ENCODE measurements around the gene KCNMA1. TPM values are rescaled to one million over a fixed set of nuclear protein-coding genes. Genes with fewer than 3 reads are reported as not detected.
"Not testable (repeated sequence)": the region's sequence is repeated elsewhere in the genome, so short reads cannot be mapped to it uniquely, and the experiment has no call there.

The KCNMA1 gene
- total RNA-seq, 1 experiment from 2014 or later: 0.45 TPM

DNA sequence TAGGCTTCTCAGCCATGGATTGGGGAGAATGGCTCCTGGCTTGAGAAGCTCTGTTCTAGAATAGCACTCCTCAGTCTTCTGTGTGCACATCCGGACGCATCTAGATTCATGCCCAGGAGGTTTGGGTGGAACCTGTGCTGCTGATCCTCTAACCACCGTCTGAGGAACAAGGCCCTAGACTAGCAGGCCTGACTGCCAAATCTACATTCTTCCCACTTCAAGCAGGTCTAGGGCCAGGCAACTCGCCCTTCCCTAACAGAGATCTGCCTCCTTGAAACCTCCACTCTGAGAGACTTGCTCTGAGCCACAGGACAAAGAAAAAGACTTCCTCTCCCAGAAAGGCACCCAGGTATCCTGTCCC lies 61.6 kb downstream of the KCNMA1 start:
- Mint-ChIP-seq H3K27me3 (ENCODE audit: unreplicated experiment) (peaks cover 33% of the 10 kb centered on the region), H3K27ac (ENCODE audit: unreplicated experiment) (no peak overlapping the region), H3K36me3 (ENCODE audit: insufficient read depth, unreplicated experiment) (no peaks in the 10 kb centered on the region), H3K9me3 (ENCODE audit: low read depth, unreplicated experiment) (no peaks in the 10 kb centered on the region), H3K4me3 (ENCODE audit: low read depth, unreplicated experiment) (no peak overlapping the region), H3K4me1 (ENCODE audit: low read depth, unreplicated experiment) (no peaks in the 10 kb centered on the region)
- no TSS peak for BruUV-seq (replicated peaks)
- TF ChIP-seq, protein P1, sequence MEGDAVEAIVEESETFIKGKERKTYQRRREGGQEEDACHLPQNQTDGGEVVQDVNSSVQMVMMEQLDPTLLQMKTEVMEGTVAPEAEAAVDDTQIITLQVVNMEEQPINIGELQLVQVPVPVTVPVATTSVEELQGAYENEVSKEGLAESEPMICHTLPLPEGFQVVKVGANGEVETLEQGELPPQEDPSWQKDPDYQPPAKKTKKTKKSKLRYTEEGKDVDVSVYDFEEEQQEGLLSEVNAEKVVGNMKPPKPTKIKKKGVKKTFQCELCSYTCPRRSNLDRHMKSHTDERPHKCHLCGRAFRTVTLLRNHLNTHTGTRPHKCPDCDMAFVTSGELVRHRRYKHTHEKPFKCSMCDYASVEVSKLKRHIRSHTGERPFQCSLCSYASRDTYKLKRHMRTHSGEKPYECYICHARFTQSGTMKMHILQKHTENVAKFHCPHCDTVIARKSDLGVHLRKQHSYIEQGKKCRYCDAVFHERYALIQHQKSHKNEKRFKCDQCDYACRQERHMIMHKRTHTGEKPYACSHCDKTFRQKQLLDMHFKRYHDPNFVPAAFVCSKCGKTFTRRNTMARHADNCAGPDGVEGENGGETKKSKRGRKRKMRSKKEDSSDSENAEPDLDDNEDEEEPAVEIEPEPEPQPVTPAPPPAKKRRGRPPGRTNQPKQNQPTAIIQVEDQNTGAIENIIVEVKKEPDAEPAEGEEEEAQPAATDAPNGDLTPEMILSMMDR (IDR thresholded peaks at IDR 0.05; ENCODE audit: unreplicated experiment): no peak
- intact Hi-C loops (cut with micrococcal nuclease; ENCODE audit: unreplicated experiment): no loop called here
- no peak for DNase-seq
- CTCF ChIA-PET: no interaction called here

DNA sequence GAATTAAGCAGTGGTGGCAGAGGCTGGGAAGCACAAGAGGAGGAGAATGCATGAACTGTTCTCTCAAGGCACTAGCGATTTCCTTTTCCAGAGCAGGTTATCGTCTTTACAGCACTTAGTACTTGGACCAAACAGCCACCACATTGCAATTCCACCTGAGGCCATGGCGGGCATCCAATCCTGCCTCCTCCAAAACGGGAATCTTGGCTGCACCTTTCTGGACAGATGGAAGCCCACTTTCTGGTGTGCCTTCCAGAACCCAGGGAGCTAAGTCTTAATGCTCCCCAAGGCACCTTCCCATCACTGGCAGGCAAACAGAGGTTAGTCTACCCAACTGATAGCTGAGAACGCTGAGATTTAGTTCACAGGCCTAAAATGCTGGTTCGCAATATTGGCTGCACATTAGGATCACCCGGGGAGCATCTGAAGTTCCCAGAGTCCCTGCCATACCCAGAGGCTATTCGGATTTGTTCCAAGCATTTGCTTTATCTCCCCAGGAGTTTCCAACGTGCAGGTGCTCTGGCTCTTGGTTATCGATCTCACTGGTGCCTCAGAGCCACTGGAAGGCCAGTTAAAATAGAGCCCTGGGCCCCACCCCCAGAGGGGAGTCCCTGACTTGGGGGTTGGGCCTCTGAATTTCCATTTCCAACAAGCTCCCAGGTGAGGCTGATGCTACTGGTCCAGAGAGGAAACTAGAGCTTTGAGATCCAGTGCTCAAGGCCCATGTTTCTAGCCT lies 62.2 kb downstream of the KCNMA1 start:
- Mint-ChIP-seq H3K9me3 (ENCODE audit: low read depth, unreplicated experiment) (no peaks in the 10 kb centered on the region), H3K27me3 (ENCODE audit: unreplicated experiment) (peaks cover 33% of the 10 kb centered on the region), H3K4me3 (ENCODE audit: low read depth, unreplicated experiment) (no peak overlapping the region), H3K4me1 (ENCODE audit: low read depth, unreplicated experiment) (no peaks in the 10 kb centered on the region), H3K36me3 (ENCODE audit: insufficient read depth, unreplicated experiment) (no peaks in the 10 kb centered on the region), H3K27ac (ENCODE audit: unreplicated experiment) (no peak overlapping the region)
- DNase-seq: no peak
- CTCF ChIA-PET: no interaction called here
- TF ChIP-seq, protein P1 (IDR thresholded peaks at IDR 0.05; ENCODE audit: unreplicated experiment): no peak
- BruUV-seq (replicated peaks): no TSS peak
- intact Hi-C loops (cut with micrococcal nuclease; ENCODE audit: unreplicated experiment): no loop called here

DNA sequence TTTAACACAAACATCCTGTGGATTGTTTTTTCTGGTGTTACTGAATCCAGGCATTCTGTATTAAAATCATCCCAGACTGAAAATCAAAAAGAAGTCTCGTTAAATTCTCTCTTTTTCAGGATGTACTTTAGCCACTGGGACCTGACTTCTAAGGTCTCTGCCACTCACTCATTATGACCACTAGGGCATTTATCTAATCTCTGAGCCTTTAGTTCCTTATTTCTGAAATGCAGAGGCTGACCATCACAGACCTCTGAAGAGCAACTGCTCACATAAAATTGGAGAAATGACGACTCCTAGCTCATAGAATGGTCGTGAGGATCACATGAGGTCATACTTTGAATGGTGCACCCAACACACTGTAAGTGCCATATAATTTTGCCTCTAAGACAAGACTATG lies 63.2 kb downstream of the KCNMA1 start:
- H3K27ac Mint-ChIP-seq (ENCODE audit: unreplicated experiment): no peak overlapping the region
- no peak for DNase-seq
- no peaks in the 10 kb centered on the region for H3K36me3 Mint-ChIP-seq (ENCODE audit: insufficient read depth, unreplicated experiment)
- no peak overlapping the region for H3K4me3 Mint-ChIP-seq (ENCODE audit: low read depth, unreplicated experiment)
- no TSS peak for BruUV-seq (replicated peaks)
- intact Hi-C loops (cut with micrococcal nuclease; ENCODE audit: unreplicated experiment): no loop called here
- TF ChIP-seq, protein P1 (IDR thresholded peaks at IDR 0.05; ENCODE audit: unreplicated experiment): no peak
- peaks cover 23% of the 10 kb centered on the region for H3K27me3 Mint-ChIP-seq (ENCODE audit: unreplicated experiment)
- no peaks in the 10 kb centered on the region for H3K4me1 Mint-ChIP-seq (ENCODE audit: low read depth, unreplicated experiment)
- CTCF ChIA-PET: interaction anchor here (1.3 kb wide), 1 partner anchor 8 kb away, joined by 4 read pairs; no protein-coding TSS in a partner anchor
- H3K9me3 Mint-ChIP-seq (ENCODE audit: low read depth, unreplicated experiment): no peaks in the 10 kb centered on the region

DNA sequence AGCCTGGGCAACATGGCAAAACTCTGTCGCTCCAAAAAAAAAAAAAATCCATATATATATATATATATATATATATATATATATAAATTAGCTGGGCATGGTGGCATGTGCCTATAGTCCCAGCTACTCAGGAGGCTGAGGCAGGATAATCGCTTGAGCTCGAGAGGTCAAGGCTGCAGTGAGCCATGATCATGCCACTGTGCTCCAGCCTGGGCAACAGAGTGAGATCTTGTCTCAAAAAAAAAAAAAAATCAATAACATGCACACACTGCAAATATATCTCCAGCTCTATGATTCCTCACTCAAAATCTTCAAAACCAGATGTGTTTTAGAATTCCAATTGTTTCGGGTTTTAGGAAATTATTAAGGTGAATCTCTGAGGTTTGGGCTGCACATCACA lies 65.1 kb downstream of the KCNMA1 start:
- DNase-seq; H3K36me3 Mint-ChIP-seq (ENCODE audit: insufficient read depth, unreplicated experiment); H3K9me3 Mint-ChIP-seq (ENCODE audit: low read depth, unreplicated experiment); intact Hi-C loops (cut with micrococcal nuclease; ENCODE audit: unreplicated experiment); CTCF ChIA-PET; H3K4me1 Mint-ChIP-seq (ENCODE audit: low read depth, unreplicated experiment); H3K27ac Mint-ChIP-seq (ENCODE audit: unreplicated experiment); H3K4me3 Mint-ChIP-seq (ENCODE audit: low read depth, unreplicated experiment); BruUV-seq (replicated peaks): not testable (repeated sequence)
- H3K27me3 Mint-ChIP-seq (ENCODE audit: unreplicated experiment): peaks cover 17% of the 10 kb centered on the region

DNA sequence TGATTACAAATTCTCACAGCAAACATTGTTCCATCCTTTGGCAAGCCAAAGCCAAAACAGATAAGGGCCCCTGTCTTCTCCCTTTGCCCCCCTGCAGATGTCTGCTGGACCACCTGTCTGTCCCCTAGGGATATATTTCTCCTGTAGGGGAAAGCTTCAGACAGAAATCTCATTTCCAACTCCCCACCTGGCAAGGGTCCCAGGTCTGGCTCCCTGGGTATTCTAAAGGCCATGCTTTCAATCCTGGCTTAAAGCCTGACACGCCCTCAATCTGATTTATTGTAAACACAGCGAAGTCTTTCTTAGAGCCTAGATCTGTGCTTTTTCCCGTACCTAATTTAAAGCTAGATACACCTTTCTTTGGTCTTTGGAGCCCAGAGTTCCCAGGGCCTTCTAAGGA lies 66.1 kb downstream of the KCNMA1 start:
- TF ChIP-seq, protein P1 (IDR thresholded peaks at IDR 0.05; ENCODE audit: unreplicated experiment): no peak
- H3K36me3 Mint-ChIP-seq (ENCODE audit: insufficient read depth, unreplicated experiment): no peaks in the 10 kb centered on the region
- no peaks in the 10 kb centered on the region for H3K9me3 Mint-ChIP-seq (ENCODE audit: low read depth, unreplicated experiment)
- H3K27ac Mint-ChIP-seq (ENCODE audit: unreplicated experiment): no peak overlapping the region
- intact Hi-C loops (cut with micrococcal nuclease; ENCODE audit: unreplicated experiment): no loop called here
- no peaks in the 10 kb centered on the region for H3K4me1 Mint-ChIP-seq (ENCODE audit: low read depth, unreplicated experiment)
- BruUV-seq (replicated peaks): no TSS peak
- CTCF ChIA-PET: no interaction called here
- no peak for DNase-seq
- H3K27me3 Mint-ChIP-seq (ENCODE audit: unreplicated experiment): peaks cover 16% of the 10 kb centered on the region
- H3K4me3 Mint-ChIP-seq (ENCODE audit: low read depth, unreplicated experiment): no peak overlapping the region
